ENCODE data around the gene DIP2A.

Gene DIP2A

GRCh38 chr21:46606427-46606813, 147.7 kb downstream of the DIP2A start:
- H3K4me3 ChIP-seq (ENCODE audit: low read length) = no peak overlapping the region
- H3K27ac ChIP-seq (ENCODE audit: low read length) = no peak overlapping the region
- H3K4me1 ChIP-seq (ENCODE audit: insufficient read depth, low read length) = peaks cover 5% of the 10 kb centered on the region; the same call in 1 of the 2 replicates
- no peak overlapping the region for H3K9ac ChIP-seq (ENCODE audit: low read depth, low read length)
- no peaks in the 10 kb centered on the region for H3K36me3 ChIP-seq (ENCODE audit: insufficient read depth, low read depth, low read length)
- H3K27me3 ChIP-seq (ENCODE audit: insufficient read depth, low read length) = no peaks in the 10 kb centered on the region
- H3K9me3 ChIP-seq (ENCODE audit: insufficient read depth, low read depth, low read length) = no peaks in the 10 kb centered on the region; the same call in 1 of the 2 replicates

GRCh38 chr21:46607636-46608035, 148.9 kb downstream of the DIP2A start:
- no peaks in the 10 kb centered on the region; the same call in 1 of the 2 replicates for H3K9me3 ChIP-seq (ENCODE audit: insufficient read depth, low read depth, low read length)
- H3K27me3 ChIP-seq (ENCODE audit: insufficient read depth, low read length) = no peaks in the 10 kb centered on the region
- H3K4me3 ChIP-seq (ENCODE audit: low read length) = no peak overlapping the region
- no peak overlapping the region for H3K27ac ChIP-seq (ENCODE audit: low read length)
- peaks cover 5% of the 10 kb centered on the region; the same call in 1 of the 2 replicates for H3K4me1 ChIP-seq (ENCODE audit: insufficient read depth, low read length)
- no peaks in the 10 kb centered on the region for H3K36me3 ChIP-seq (ENCODE audit: insufficient read depth, low read depth, low read length)
- no peak overlapping the region for H3K9ac ChIP-seq (ENCODE audit: low read depth, low read length)

GRCh38 chr21:46608672-46609111, 150.0 kb downstream of the DIP2A start:
- no peak overlapping the region for H3K27ac ChIP-seq (ENCODE audit: low read length)
- H3K4me3 ChIP-seq (ENCODE audit: low read length) = no peak overlapping the region
- H3K36me3 ChIP-seq (ENCODE audit: insufficient read depth, low read depth, low read length) = no peaks in the 10 kb centered on the region
- H3K9ac ChIP-seq (ENCODE audit: low read depth, low read length) = no peak overlapping the region
- H3K27me3 ChIP-seq (ENCODE audit: insufficient read depth, low read length) = no peaks in the 10 kb centered on the region
- H3K4me1 ChIP-seq (ENCODE audit: insufficient read depth, low read length) = no peaks in the 10 kb centered on the region; the same call in 1 of the 2 replicates
- H3K9me3 ChIP-seq (ENCODE audit: insufficient read depth, low read depth, low read length) = no peaks in the 10 kb centered on the region; the same call in 1 of the 2 replicates

- no peak overlapping the region for H3K4me3 ChIP-seq (ENCODE audit: low read length)
- H3K27me3 ChIP-seq (ENCODE audit: insufficient read depth, low read length) = no peaks in the 10 kb centered on the region
- H3K36me3 ChIP-seq (ENCODE audit: insufficient read depth, low read depth, low read length) = no peaks in the 10 kb centered on the region
- no peak overlapping the region for H3K9ac ChIP-seq (ENCODE audit: low read depth, low read length)
- no peaks in the 10 kb centered on the region; the same call in 1 of the 2 replicates for H3K4me1 ChIP-seq (ENCODE audit: insufficient read depth, low read length)
- H3K9me3 ChIP-seq (ENCODE audit: insufficient read depth, low read depth, low read length) = no peaks in the 10 kb centered on the region; the same call in 1 of the 2 replicates
- H3K27ac ChIP-seq (ENCODE audit: low read length) = no peak overlapping the region
These were observed 151.5 kb downstream of the DIP2A start for GRCh38 chr21:46610018-46610701.

GRCh38 chr21:46613391-46613790, 154.7 kb downstream of the DIP2A start:
- H3K4me3 ChIP-seq (ENCODE audit: low read length) = no peak overlapping the region
- no peaks in the 10 kb centered on the region for H3K36me3 ChIP-seq (ENCODE audit: insufficient read depth, low read depth, low read length)
- no peaks in the 10 kb centered on the region; the same call in 1 of the 2 replicates for H3K9me3 ChIP-seq (ENCODE audit: insufficient read depth, low read depth, low read length)
- H3K9ac ChIP-seq (ENCODE audit: low read depth, low read length) = no peak overlapping the region
- no peaks in the 10 kb centered on the region for H3K4me1 ChIP-seq (ENCODE audit: insufficient read depth, low read length)
- no peak overlapping the region for H3K27ac ChIP-seq (ENCODE audit: low read length)
- H3K27me3 ChIP-seq (ENCODE audit: insufficient read depth, low read length) = no peaks in the 10 kb centered on the region

GRCh38 chr21:46616050-46616449, 157.4 kb downstream of the DIP2A start:
- H3K9ac ChIP-seq (ENCODE audit: low read depth, low read length) = no peak overlapping the region
- no peak overlapping the region for H3K27ac ChIP-seq (ENCODE audit: low read length)
- peaks cover 3% of the 10 kb centered on the region; the same call in 1 of the 2 replicates for H3K4me1 ChIP-seq (ENCODE audit: insufficient read depth, low read length)
- no peaks in the 10 kb centered on the region for H3K36me3 ChIP-seq (ENCODE audit: insufficient read depth, low read depth, low read length)
- H3K27me3 ChIP-seq (ENCODE audit: insufficient read depth, low read length) = no peaks in the 10 kb centered on the region
- no peak overlapping the region for H3K4me3 ChIP-seq (ENCODE audit: low read length)
- no peaks in the 10 kb centered on the region for H3K9me3 ChIP-seq (ENCODE audit: insufficient read depth, low read depth, low read length)

- Histone ChIP-seq H3K9me3 (ENCODE audit: insufficient read depth, low read depth, low read length) (no peaks in the 10 kb centered on the region), H3K27ac (ENCODE audit: low read length) (no peak overlapping the region), H3K36me3 (ENCODE audit: insufficient read depth, low read depth, low read length) (no peaks in the 10 kb centered on the region), H3K4me3 (ENCODE audit: low read length) (no peak overlapping the region), H3K27me3 (ENCODE audit: insufficient read depth, low read length) (no peaks in the 10 kb centered on the region), H3K4me1 (ENCODE audit: insufficient read depth, low read length) (peaks cover 3% of the 10 kb centered on the region; the same call in 1 of the 2 replicates), H3K9ac (ENCODE audit: low read depth, low read length) (no peak overlapping the region)
These were observed 158.0 kb downstream of the DIP2A start for GRCh38 chr21:46616656-46617055.

- Histone ChIP-seq H3K36me3 (ENCODE audit: insufficient read depth, low read depth, low read length) (no peaks in the 10 kb centered on the region), H3K4me1 (ENCODE audit: insufficient read depth, low read length) (peaks cover 3% of the 10 kb centered on the region; the same call in 1 of the 2 replicates), H3K9ac (ENCODE audit: low read depth, low read length) (no peak overlapping the region), H3K27me3 (ENCODE audit: insufficient read depth, low read length) (no peaks in the 10 kb centered on the region), H3K4me3 (ENCODE audit: low read length) (no peak overlapping the region), H3K27ac (ENCODE audit: low read length) (no peak overlapping the region), H3K9me3 (ENCODE audit: insufficient read depth, low read depth, low read length) (no peaks in the 10 kb centered on the region)
These were observed 158.8 kb downstream of the DIP2A start for GRCh38 chr21:46617267-46618051.

- no peaks in the 10 kb centered on the region for H3K27me3 ChIP-seq (ENCODE audit: insufficient read depth, low read length)
These were observed 160.2 kb downstream of the DIP2A start for GRCh38 chr21:46618738-46619379.

More at GRCh38 chr21:46618738-46619379, 160.2 kb downstream of the DIP2A start:
- no peaks in the 10 kb centered on the region for H3K36me3 ChIP-seq (ENCODE audit: insufficient read depth, low read depth, low read length)
- no peak overlapping the region for H3K27ac ChIP-seq (ENCODE audit: low read length)
- H3K9me3 ChIP-seq (ENCODE audit: insufficient read depth, low read depth, low read length) = no peaks in the 10 kb centered on the region
- no peak overlapping the region for H3K9ac ChIP-seq (ENCODE audit: low read depth, low read length)
- H3K4me3 ChIP-seq (ENCODE audit: low read length) = no peak overlapping the region
- H3K4me1 ChIP-seq (ENCODE audit: insufficient read depth, low read length) = peaks cover 3% of the 10 kb centered on the region; the same call in 1 of the 2 replicates

Measured in iPS-20b (cell line).